K562 (cell line): ENCODE measurements around the gene ITGB2. TPM values are rescaled to one million over a fixed set of nuclear protein-coding genes. Genes with fewer than 3 reads are reported as not detected.

ENCODE experiments used
- ATAC-seq: fragments of 200-7000 bp; cut with Tn5 transposase; 3 replicates; pipeline ENCODE4 v1.9.1; 2020; ENCODE audit warnings: moderate library complexity
- BruUV-seq: library from RNA; stranded (reverse); fragments of 400-500 nt; replicated peaks from 2 replicates; lab custom pipeline; 2021; lab: Mats Ljungman, UMichigan
- CTCF ChIA-PET: fragments of 300-600 bp; formaldehyde crosslinking; extraction: SDS; loops from one replicate; lab custom pipeline; 2021; ENCODE audit warnings: low intra/inter-chr PET ratio; lab: Yijun Ruan, JAX
- POLR2A ChIA-PET: fragments of 300-600, 350-650 bp; sonication (Branson Sonifier 250); formaldehyde crosslinking; extraction: SDS; loops from one replicate; lab custom pipeline; 2021; ENCODE audit warnings: antibody characterized with exemption, inconsistent platforms; lab: Yijun Ruan, JAX
- DNase-seq, 4 experiments: peaks; one replicate each; pipeline versions ENCODE4 v3.0.0 to v3.0.0-alpha.2; 2011 to 2018; ENCODE audit warnings: low spot score in 3 of 4, mixed read lengths in 3 of 4; ENCODE audit errors: extremely low read depth in 1 of 4
- FAIRE-seq: peaks from 2 replicates; lab custom pipeline; 2011; peaks lifted over from hg19 to GRCh38; lab: Jason Lieb, UNC
- H2AFZ ChIP-seq: 2 replicates; pipeline ENCODE4 v1.6.0; 2011; ENCODE audit warnings: low read depth, low read length, control low read depth, inconsistent platforms
- H3K27ac ChIP-seq: fragments of 200-600 bp; 3 replicates; pipeline ENCODE4 v1.8.0; 2011; ENCODE audit warnings: low read depth, mild to moderate bottlenecking, control low read depth, inconsistent platforms, low read length, moderate library complexity, mixed read lengths; ENCODE audit errors: extremely low read depth
- H3K27me3 ChIP-seq, 2 experiments: fragments of 300-600 bp in 1 of 2; 2 replicates in 1 of 2; 3 replicates in 1 of 2; pipeline versions ENCODE4 v1.6.0 to v1.8.0; 2011; ENCODE audit warnings: inconsistent platforms in 2 of 2, low read length in 2 of 2, mild to moderate bottlenecking in 1 of 2, mixed read lengths in 1 of 2, moderate library complexity in 1 of 2; ENCODE audit not compliant: control insufficient read depth in 2 of 2, insufficient read depth in 2 of 2
- H3K36me3 ChIP-seq: fragments of 300-600 bp; 3 replicates; pipeline ENCODE4 v1.8.0; 2011; ENCODE audit warnings: mild to moderate bottlenecking, low read length, inconsistent platforms; ENCODE audit not compliant: control insufficient read depth, insufficient read depth
- H3K4me1 ChIP-seq, 2 experiments: fragments of 200-600 bp in 1 of 2; replicated peaks in 1 of 2; 2 replicates in 1 of 2; 3 replicates in 1 of 2; pipeline versions ENCODE4 v1.5.1 to v1.8.0; 2011; ENCODE audit warnings: inconsistent platforms in 2 of 2, low read length in 2 of 2, mild to moderate bottlenecking in 1 of 2, mixed read lengths in 1 of 2, moderate library complexity in 1 of 2; ENCODE audit not compliant: control insufficient read depth in 2 of 2, insufficient read depth in 2 of 2
- H3K4me2 ChIP-seq: 2 replicates; pipeline ENCODE4 v1.6.1; 2011; ENCODE audit warnings: low read length, control low read depth, inconsistent platforms, mixed read lengths; ENCODE audit not compliant: insufficient read depth
- H3K4me3 ChIP-seq: fragments of 200-600 bp; sonication (generic), shearing (Covaris generic); 2 replicates; pipeline ENCODE4 v1.5.1; 2016; ENCODE audit warnings: control low read depth, inconsistent platforms
- H3K79me2 ChIP-seq: fragments of 200-600 bp; 3 replicates; pipeline ENCODE4 v1.8.0; 2011; ENCODE audit warnings: low read length, inconsistent platforms; ENCODE audit not compliant: control insufficient read depth, insufficient read depth
- H3K9ac ChIP-seq, 2 experiments: 2 replicates each; pipeline versions ENCODE4 v1.6.0 to v1.6.1; 2011; ENCODE audit warnings: low read depth in 2 of 2, low read length in 2 of 2, control low read depth in 1 of 2, inconsistent platforms in 1 of 2, mild to moderate bottlenecking in 1 of 2, mixed read lengths in 1 of 2; ENCODE audit not compliant: insufficient read depth in 1 of 2
- H3K9me1 ChIP-seq: one replicate; pipeline ENCODE4 v1.6.0; 2011; ENCODE audit warnings: inconsistent platforms, mild to moderate bottlenecking, low read length, moderate library complexity; ENCODE audit not compliant: control insufficient read depth, insufficient read depth
- H3K9me3 ChIP-seq: replicated peaks from 2 replicates; pipeline ENCODE4 v1.5.1; 2011; ENCODE audit warnings: low read depth, low read length, inconsistent platforms; ENCODE audit not compliant: control insufficient read depth, insufficient read depth
- H4K20me1 ChIP-seq: replicated peaks from 2 replicates; pipeline ENCODE4 v1.6.1; 2011; ENCODE audit warnings: low read length, inconsistent platforms, mixed read lengths; ENCODE audit not compliant: control insufficient read depth, insufficient read depth
- BRCA1 ChIP-seq, 2 experiments: fragments of 450-650 bp in 1 of 2; sonication (generic) in 1 of 2; formaldehyde crosslinking in 1 of 2; IDR thresholded peaks; 2 replicates each; pipeline versions ENCODE4 v1.5.0 to v1.6.1; 2017 to 2020; ENCODE audit warnings: mild to moderate bottlenecking in 1 of 2, missing genetic modification reagents in 1 of 2
- WGBS: fragments of 100-300 bp; shearing (Covaris generic); methylation state at CpG from one replicate; pipeline ENCODE4 v1.1.6; 2016; ENCODE audit warnings: low coverage, mixed read lengths; ENCODE audit not compliant: insufficient coverage; ENCODE audit errors: missing lambda C conversion rate; 5-methylcytosine and 5-hydroxymethylcytosine counted together
- in situ Hi-C: fragments of 300-500 bp; cut with MboI; formaldehyde crosslinking; loops from 4 replicates; pipeline ENCODE4 v1.15.0; 2018; ENCODE audit warnings: inconsistent platforms, mixed read lengths
- intact Hi-C: fragments of 100-400 bp; cut with micrococcal nuclease; formaldehyde crosslinking; loops from 2 replicates; pipeline ENCODE4 v1.14.2; 2022
- polyA plus RNA-seq, 8 experiments: library from polyadenylated mRNA; depleted of rRNA in 4 of 8; stranded (reverse) in 5 of 8; unstranded in 3 of 8; fragments of >200 nt; fragmentation: Nextera tagmentation in 2 of 8; fragmentation: Illumina TruSeq in 1 of 8; extraction: Ambion mirVana in 2 of 8; extraction: Trizol in 1 of 8; gene quantifications; 2 replicates each; pipeline versions ENCODE4 v1.2.1 to v1.2.3, GENCODE V29; 2011 to 2014; ENCODE audit warnings: inconsistent platforms in 1 of 8, missing spikeins in 1 of 8
- total RNA-seq, 7 experiments: library from RNA; depleted of rRNA in 6 of 7; stranded (reverse); fragments of >200 nt in 6 of 7; fragmentation: Illumina TruSeq in 2 of 7; extraction: Trizol in 2 of 7; gene quantifications; 2 replicates each; pipeline versions ENCODE4 v1.2.1 to v1.2.3, GENCODE V29; 2011 to 2021; ENCODE audit warnings: low replicate concordance in 1 of 7
- TF ChIP-seq, protein P1 (sequence below): sonication (generic); formaldehyde crosslinking; IDR thresholded peaks from 2 replicates; pipeline ENCODE4 v1.8.0; 2023; ENCODE audit warnings: mild to moderate bottlenecking, missing genetic modification reagents

The ITGB2 gene
- total and polyA plus RNA-seq, 9 of the 15 experiments (the other 6 are each of a cell fraction or from before 2014, with no cell fraction given) = 0.07 to 1.3 (median 0.51) TPM; not detected in 2

DNA sequence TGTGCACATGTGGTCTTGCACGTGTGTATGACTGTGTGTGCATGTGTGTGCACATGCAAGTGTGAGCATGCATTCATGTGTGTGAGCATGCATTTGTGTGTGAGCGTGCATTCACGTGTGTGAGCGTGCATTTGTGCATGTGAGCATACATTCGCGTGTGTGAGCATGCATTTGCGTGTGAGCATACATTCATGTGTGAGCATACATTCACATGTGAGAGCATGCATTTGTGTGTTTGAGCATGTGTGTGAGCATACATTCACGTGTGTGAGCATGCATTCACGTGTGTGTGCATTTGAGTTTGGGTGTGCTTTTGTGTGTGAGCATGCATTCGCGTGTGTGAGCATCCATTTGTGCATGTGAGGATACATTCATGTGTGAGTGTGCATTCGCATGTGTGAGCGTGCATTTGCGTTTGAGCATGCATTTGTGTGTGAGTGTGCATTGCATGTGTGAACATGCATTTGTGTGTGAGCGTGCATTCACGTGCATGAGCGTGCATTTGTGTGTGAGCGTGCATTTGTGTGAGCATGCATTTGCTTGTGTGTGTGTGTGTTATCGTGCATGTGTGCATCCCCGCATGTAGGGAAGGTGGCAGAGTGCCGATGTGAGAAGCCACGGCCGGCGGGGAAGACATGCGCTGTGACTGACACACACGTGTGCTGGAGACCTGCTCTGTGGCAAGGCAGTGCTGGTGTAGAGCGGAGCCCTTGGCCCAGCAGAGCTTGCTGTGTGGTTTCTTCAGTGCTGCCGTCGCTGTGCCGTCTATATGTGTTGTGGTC, 18.2 kb downstream of the ITGB2 start:
- ATAC-seq = no peak
- in situ Hi-C loops = no loop called here
- ChIA-PET CTCF (no interaction called here), POLR2A (no interaction called here)
- H3K79me2 ChIP-seq = no peaks in the 10 kb centered on the region
- no peaks in the 10 kb centered on the region; the same call in 2 of the 3 replicates for H3K36me3 ChIP-seq
- no peak overlapping the region for H3K27ac ChIP-seq
- FAIRE-seq = peak; percentile 69
- TF ChIP-seq, protein P1, sequence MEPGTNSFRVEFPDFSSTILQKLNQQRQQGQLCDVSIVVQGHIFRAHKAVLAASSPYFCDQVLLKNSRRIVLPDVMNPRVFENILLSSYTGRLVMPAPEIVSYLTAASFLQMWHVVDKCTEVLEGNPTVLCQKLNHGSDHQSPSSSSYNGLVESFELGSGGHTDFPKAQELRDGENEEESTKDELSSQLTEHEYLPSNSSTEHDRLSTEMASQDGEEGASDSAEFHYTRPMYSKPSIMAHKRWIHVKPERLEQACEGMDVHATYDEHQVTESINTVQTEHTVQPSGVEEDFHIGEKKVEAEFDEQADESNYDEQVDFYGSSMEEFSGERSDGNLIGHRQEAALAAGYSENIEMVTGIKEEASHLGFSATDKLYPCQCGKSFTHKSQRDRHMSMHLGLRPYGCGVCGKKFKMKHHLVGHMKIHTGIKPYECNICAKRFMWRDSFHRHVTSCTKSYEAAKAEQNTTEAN = peak; percentile 81; the same call in 1 of the 2 replicates
- TF ChIP-seq BRCA1 (IDR thresholded peaks at IDR 0.05) (no peak), BRCA1 (CRISPR knock-in tag; IDR thresholded peaks at IDR 0.05) (no peak)
- BruUV-seq = no TSS peak
- no peak for DNase-seq
- intact Hi-C loops = no loop called here
- no peak overlapping the region for H2AFZ ChIP-seq
- H3K27me3 ChIP-seq = peaks cover 45 to 82% of the 10 kb centered on the region in 2 experiments
- no peak overlapping the region for H3K4me2 ChIP-seq
- peaks cover 11% of the 10 kb centered on the region for H4K20me1 ChIP-seq
- no peaks in the 10 kb centered on the region for H3K9me1 ChIP-seq
- 39% methylated on average over 30 of the region's 30 CpGs for WGBS
- no peak overlapping the region for H3K9ac ChIP-seq
- peaks cover 7 to 76% of the 10 kb centered on the region in 2 experiments; a peak in 4 of 5 replicates for H3K4me1 ChIP-seq
- no peak overlapping the region for H3K4me3 ChIP-seq
- peaks cover 12% of the 10 kb centered on the region for H3K9me3 ChIP-seq
